K562 (cell line): ENCODE results near the gene MLXIPL. TPM values are rescaled to one million over a fixed set of nuclear protein-coding genes. Genes with fewer than 3 reads are reported as not detected.

ENCODE experiments used
- FOXA1 ChIP-seq: fragments of 450-650 bp; IDR thresholded peaks from 2 replicates; pipeline ENCODE4 v1.6.1; 2016; ENCODE audit warnings: mild to moderate bottlenecking, borderline replicate concordance
- KAT7 ChIP-seq: sonication (generic); formaldehyde crosslinking; IDR thresholded peaks from 2 replicates; pipeline ENCODE4 v1.8.0; 2022; ENCODE audit warnings: missing genetic modification reagents, mild to moderate bottlenecking, borderline replicate concordance
- NELFE ChIP-seq: IDR thresholded peaks from 2 replicates; pipeline ENCODE4 v1.6.1; 2011; ENCODE audit warnings: mild to moderate bottlenecking; ENCODE audit not compliant: insufficient read depth, insufficient read length
- POLR2AphosphoS2 ChIP-seq: IDR thresholded peaks from 2 replicates; pipeline ENCODE4 v1.6.1; 2012; ENCODE audit warnings: low read length, improper control_type of control experiment
- SAFB ChIP-seq: fragments of 200-400 bp; formaldehyde crosslinking; IDR thresholded peaks from 2 replicates; pipeline ENCODE4 v1.6.1; 2017; ENCODE audit warnings: low read depth, low read length, borderline replicate concordance
- SMARCA5 ChIP-seq: fragments of 450-650 bp; IDR thresholded peaks from 2 replicates; pipeline ENCODE4 v1.6.1; 2016
- TSC22D4 ChIP-seq: fragments of 450-650 bp; IDR thresholded peaks from 2 replicates; pipeline ENCODE4 v1.6.1; 2016; ENCODE audit warnings: missing genetic modification characterization, missing biosample characterization, control low read depth
- ZC3H4 ChIP-seq: sonication (generic); formaldehyde crosslinking; IDR thresholded peaks from 2 replicates; pipeline ENCODE4 v1.9.0; 2021; ENCODE audit warnings: missing genetic modification reagents, borderline replicate concordance
- ZNF408 ChIP-seq: fragments of 250-450 bp; sonication (Bioruptor Pico); IDR thresholded peaks from 2 replicates; pipeline ENCODE4 v1.4.0; 2020; ENCODE audit warnings: low read depth, mild to moderate bottlenecking, moderate library complexity
- polyA plus RNA-seq, 8 experiments: library from polyadenylated mRNA; depleted of rRNA in 4 of 8; stranded (reverse) in 5 of 8; unstranded in 3 of 8; fragments of >200 nt; fragmentation: Nextera tagmentation in 2 of 8; fragmentation: Illumina TruSeq in 1 of 8; extraction: Ambion mirVana in 2 of 8; extraction: Trizol in 1 of 8; gene quantifications; 2 replicates each; pipeline versions ENCODE4 v1.2.1 to v1.2.3, GENCODE V29; 2011 to 2014; ENCODE audit warnings: inconsistent platforms in 1 of 8, missing spikeins in 1 of 8
- total RNA-seq, 7 experiments: library from RNA; depleted of rRNA in 6 of 7; stranded (reverse); fragments of >200 nt in 6 of 7; fragmentation: Illumina TruSeq in 2 of 7; extraction: Trizol in 2 of 7; gene quantifications; 2 replicates each; pipeline versions ENCODE4 v1.2.1 to v1.2.3, GENCODE V29; 2011 to 2021; ENCODE audit warnings: low replicate concordance in 1 of 7
- TF ChIP-seq, protein P1 (sequence below): fragments of 250-450 bp; sonication (Bioruptor Pico); IDR thresholded peaks from 2 replicates; pipeline ENCODE4 v1.5.0; 2022; ENCODE audit warnings: mild to moderate bottlenecking
- TF ChIP-seq, protein P2 (sequence below): fragments of 450-650 bp; IDR thresholded peaks from 2 replicates; pipeline ENCODE4 v1.7.0; 2016; ENCODE audit warnings: borderline replicate concordance
- TF ChIP-seq, protein P3 (sequence below): fragments of 450-650 bp; formaldehyde crosslinking; conservative IDR thresholded peaks from 2 replicates; pipeline ENCODE4 v1.4.0; 2022; ENCODE audit warnings: mild to moderate bottlenecking, missing genetic modification characterization
- TF ChIP-seq, protein P4 (sequence below): fragments of 250-450 bp; sonication (Bioruptor Pico); IDR thresholded peaks from 2 replicates; pipeline ENCODE4 v1.8.0; 2022; ENCODE audit warnings: inconsistent platforms, mild to moderate bottlenecking, moderate library complexity, borderline replicate concordance
- TF ChIP-seq, protein P5 (sequence below): sonication (generic); formaldehyde crosslinking; IDR thresholded peaks from 2 replicates; pipeline ENCODE4 v1.8.0; 2023; ENCODE audit warnings: mild to moderate bottlenecking, missing genetic modification reagents
- TF ChIP-seq, protein P6 (sequence below): fragments of 450-650 bp; formaldehyde crosslinking; IDR thresholded peaks from 2 replicates; pipeline ENCODE4 v1.4.0; 2020; ENCODE audit warnings: mild to moderate bottlenecking

Gene MLXIPL
- total and polyA plus RNA-seq, 9 of the 15 experiments (the other 6 are each of a cell fraction or from before 2014, with no cell fraction given) = 0.11 to 18.4 (median 1.4) TPM

DNA sequence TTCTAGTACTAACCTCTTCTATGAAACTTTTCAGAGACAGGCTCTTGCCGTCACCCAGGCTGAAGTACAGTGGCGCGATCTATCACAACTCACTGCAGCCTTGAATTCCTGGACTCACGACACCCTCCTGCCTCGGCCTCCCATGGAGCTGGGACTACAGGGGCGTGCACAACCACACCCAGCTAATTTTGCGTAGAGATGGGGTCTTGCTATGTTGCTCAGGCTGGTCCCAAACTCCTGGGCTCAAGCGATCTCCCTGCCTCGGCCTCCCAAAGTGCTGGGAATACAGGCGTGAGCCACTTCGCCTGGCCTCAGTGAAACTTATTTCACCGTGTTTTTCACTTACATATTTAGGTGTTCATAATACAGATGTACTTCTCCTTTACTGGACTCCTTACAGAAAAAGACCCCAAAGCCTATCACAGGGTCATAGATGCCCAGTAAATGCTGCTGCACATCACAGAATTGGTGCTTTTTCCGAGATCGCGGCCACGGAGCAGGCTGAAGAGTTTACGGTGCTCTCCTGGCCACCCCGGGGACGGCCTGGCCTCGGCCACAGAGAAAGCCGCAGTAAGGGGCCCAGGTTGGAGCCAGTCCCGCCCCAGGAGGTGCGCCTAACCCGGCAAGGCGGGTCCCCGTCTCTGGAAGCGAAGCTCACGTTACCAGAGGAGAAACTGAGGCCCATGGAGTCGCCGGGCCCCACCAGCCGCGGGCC lies 46.5 kb downstream of the MLXIPL start (continued):
- TF ChIP-seq, protein P1, sequence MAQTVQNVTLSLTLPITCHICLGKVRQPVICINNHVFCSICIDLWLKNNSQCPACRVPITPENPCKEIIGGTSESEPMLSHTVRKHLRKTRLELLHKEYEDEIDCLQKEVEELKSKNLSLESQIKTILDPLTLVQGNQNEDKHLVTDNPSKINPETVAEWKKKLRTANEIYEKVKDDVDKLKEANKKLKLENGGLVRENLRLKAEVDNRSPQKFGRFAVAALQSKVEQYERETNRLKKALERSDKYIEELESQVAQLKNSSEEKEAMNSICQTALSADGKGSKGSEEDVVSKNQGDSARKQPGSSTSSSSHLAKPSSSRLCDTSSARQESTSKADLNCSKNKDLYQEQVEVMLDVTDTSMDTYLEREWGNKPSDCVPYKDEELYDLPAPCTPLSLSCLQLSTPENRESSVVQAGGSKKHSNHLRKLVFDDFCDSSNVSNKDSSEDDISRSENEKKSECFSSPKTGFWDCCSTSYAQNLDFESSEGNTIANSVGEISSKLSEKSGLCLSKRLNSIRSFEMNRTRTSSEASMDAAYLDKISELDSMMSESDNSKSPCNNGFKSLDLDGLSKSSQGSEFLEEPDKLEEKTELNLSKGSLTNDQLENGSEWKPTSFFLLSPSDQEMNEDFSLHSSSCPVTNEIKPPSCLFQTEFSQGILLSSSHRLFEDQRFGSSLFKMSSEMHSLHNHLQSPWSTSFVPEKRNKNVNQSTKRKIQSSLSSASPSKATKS (CRISPR knock-in tag) = no peak
- no peak for TF ChIP-seq ZNF408 (CRISPR knock-in tag)
- peak; percentile 60; the same call in 1 of the 2 replicates for TF ChIP-seq KAT7 (CRISPR knock-in tag)
- TF ChIP-seq SAFB = no peak
- TF ChIP-seq ZC3H4 (CRISPR knock-in tag) = peak; percentile 72; the same call in 1 of the 2 replicates
- TF ChIP-seq SMARCA5 = no peak; the same call in 1 of the 2 replicates
- no peak for TF ChIP-seq TSC22D4 (tag)
- TF ChIP-seq, protein P2, sequence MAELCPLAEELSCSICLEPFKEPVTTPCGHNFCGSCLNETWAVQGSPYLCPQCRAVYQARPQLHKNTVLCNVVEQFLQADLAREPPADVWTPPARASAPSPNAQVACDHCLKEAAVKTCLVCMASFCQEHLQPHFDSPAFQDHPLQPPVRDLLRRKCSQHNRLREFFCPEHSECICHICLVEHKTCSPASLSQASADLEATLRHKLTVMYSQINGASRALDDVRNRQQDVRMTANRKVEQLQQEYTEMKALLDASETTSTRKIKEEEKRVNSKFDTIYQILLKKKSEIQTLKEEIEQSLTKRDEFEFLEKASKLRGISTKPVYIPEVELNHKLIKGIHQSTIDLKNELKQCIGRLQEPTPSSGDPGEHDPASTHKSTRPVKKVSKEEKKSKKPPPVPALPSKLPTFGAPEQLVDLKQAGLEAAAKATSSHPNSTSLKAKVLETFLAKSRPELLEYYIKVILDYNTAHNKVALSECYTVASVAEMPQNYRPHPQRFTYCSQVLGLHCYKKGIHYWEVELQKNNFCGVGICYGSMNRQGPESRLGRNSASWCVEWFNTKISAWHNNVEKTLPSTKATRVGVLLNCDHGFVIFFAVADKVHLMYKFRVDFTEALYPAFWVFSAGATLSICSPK = 0 out of 2 replicates have a peak, but pooled peaks have one; percentile 38
- TF ChIP-seq, protein P3, sequence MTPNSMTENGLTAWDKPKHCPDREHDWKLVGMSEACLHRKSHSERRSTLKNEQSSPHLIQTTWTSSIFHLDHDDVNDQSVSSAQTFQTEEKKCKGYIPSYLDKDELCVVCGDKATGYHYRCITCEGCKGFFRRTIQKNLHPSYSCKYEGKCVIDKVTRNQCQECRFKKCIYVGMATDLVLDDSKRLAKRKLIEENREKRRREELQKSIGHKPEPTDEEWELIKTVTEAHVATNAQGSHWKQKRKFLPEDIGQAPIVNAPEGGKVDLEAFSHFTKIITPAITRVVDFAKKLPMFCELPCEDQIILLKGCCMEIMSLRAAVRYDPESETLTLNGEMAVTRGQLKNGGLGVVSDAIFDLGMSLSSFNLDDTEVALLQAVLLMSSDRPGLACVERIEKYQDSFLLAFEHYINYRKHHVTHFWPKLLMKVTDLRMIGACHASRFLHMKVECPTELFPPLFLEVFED (CRISPR knock-in tag) = no peak
- TF ChIP-seq, protein P4, sequence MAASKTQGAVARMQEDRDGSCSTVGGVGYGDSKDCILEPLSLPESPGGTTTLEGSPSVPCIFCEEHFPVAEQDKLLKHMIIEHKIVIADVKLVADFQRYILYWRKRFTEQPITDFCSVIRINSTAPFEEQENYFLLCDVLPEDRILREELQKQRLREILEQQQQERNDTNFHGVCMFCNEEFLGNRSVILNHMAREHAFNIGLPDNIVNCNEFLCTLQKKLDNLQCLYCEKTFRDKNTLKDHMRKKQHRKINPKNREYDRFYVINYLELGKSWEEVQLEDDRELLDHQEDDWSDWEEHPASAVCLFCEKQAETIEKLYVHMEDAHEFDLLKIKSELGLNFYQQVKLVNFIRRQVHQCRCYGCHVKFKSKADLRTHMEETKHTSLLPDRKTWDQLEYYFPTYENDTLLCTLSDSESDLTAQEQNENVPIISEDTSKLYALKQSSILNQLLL (CRISPR knock-in tag) = no peak; the same call in 1 of the 2 replicates
- no peak; the same call in 1 of the 2 replicates for TF ChIP-seq POLR2AphosphoS2
- TF ChIP-seq, protein P5, sequence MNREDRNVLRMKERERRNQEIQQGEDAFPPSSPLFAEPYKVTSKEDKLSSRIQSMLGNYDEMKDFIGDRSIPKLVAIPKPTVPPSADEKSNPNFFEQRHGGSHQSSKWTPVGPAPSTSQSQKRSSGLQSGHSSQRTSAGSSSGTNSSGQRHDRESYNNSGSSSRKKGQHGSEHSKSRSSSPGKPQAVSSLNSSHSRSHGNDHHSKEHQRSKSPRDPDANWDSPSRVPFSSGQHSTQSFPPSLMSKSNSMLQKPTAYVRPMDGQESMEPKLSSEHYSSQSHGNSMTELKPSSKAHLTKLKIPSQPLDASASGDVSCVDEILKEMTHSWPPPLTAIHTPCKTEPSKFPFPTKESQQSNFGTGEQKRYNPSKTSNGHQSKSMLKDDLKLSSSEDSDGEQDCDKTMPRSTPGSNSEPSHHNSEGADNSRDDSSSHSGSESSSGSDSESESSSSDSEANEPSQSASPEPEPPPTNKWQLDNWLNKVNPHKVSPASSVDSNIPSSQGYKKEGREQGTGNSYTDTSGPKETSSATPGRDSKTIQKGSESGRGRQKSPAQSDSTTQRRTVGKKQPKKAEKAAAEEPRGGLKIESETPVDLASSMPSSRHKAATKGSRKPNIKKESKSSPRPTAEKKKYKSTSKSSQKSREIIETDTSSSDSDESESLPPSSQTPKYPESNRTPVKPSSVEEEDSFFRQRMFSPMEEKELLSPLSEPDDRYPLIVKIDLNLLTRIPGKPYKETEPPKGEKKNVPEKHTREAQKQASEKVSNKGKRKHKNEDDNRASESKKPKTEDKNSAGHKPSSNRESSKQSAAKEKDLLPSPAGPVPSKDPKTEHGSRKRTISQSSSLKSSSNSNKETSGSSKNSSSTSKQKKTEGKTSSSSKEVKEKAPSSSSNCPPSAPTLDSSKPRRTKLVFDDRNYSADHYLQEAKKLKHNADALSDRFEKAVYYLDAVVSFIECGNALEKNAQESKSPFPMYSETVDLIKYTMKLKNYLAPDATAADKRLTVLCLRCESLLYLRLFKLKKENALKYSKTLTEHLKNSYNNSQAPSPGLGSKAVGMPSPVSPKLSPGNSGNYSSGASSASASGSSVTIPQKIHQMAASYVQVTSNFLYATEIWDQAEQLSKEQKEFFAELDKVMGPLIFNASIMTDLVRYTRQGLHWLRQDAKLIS = no peak; the same call in 1 of the 2 replicates
- TF ChIP-seq, protein P6, sequence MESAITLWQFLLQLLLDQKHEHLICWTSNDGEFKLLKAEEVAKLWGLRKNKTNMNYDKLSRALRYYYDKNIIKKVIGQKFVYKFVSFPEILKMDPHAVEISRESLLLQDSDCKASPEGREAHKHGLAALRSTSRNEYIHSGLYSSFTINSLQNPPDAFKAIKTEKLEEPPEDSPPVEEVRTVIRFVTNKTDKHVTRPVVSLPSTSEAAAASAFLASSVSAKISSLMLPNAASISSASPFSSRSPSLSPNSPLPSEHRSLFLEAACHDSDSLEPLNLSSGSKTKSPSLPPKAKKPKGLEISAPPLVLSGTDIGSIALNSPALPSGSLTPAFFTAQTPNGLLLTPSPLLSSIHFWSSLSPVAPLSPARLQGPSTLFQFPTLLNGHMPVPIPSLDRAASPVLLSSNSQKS (CRISPR knock-in tag) = no peak
- TF ChIP-seq NELFE = no peak
- TF ChIP-seq FOXA1 = no peak
